Stomach (tissue), 9 donors: ENCODE data around the gene FMN2. TPM values are rescaled to one million over a fixed set of nuclear protein-coding genes. Genes with fewer than 3 reads are reported as not detected.
"Not testable (repeated sequence)": the region's sequence is repeated elsewhere in the genome, so short reads cannot be mapped to it uniquely, and the experiment has no call there.

ENCODE experiments used
- DNase-seq, 2 donors: peaks; one replicate each; pipeline versions ENCODE4 v3.0.0 to v3.0.0-alpha.2; 2013 to 2019
- H3K27ac ChIP-seq, 5 donors: fragments of 200-600 bp in 4 of 5; sonication (generic) in 4 of 5; one replicate each; pipeline ENCODE4 v1.5.1; 2013 to 2019; ENCODE audit warnings: mild to moderate bottlenecking in 1 of 5, moderate library complexity in 1 of 5
- H3K27me3 ChIP-seq, 3 donors: fragments of 200-600 bp; sonication (generic); one replicate each; pipeline ENCODE4 v1.5.1; 2017 to 2019; ENCODE audit warnings: mixed run types in 1 of 3
- H3K36me3 ChIP-seq, 4 donors: fragments of 200-600 bp; sonication (generic); 1 replicate in 3 of 4; 2 replicates in 1 of 4; pipeline ENCODE4 v1.5.1; 2016 to 2019
- H3K4me1 ChIP-seq, 4 donors: fragments of 200-600 bp; sonication (generic); one replicate each; pipeline ENCODE4 v1.5.1; 2016 to 2019
- H3K4me3 ChIP-seq, 4 donors: fragments of 200-600 bp; sonication (generic) in 3 of 4; one replicate each; pipeline ENCODE4 v1.5.1; 2016 to 2019; ENCODE audit warnings: mild to moderate bottlenecking in 1 of 4
- H3K9me3 ChIP-seq, 4 donors: fragments of 200-600 bp; sonication (generic); one replicate each; pipeline ENCODE4 v1.5.1; 2016 to 2019
- CTCF ChIP-seq, 7 experiments: fragments of 450-650 bp in 4 of 7; fragments of 200-600 bp in 3 of 7; sonication (generic) in 3 of 7; IDR thresholded peaks; one replicate each; pipeline ENCODE4 v1.5.1; 2016 to 2019; ENCODE audit warnings: antibody characterized with exemption in 7 of 7, control low read depth in 2 of 7, mild to moderate bottlenecking in 1 of 7
- EP300 ChIP-seq: sonication (generic); formaldehyde crosslinking; IDR thresholded peaks from one replicate; pipeline ENCODE4 v1.6.1; 2017; ENCODE audit warnings: antibody characterized with exemption
- POLR2A ChIP-seq, 4 donors: fragments of 450-650 bp; IDR thresholded peaks; one replicate each; pipeline ENCODE4 v1.6.1; 2016; ENCODE audit warnings: antibody characterized with exemption in 4 of 4, control low read depth in 2 of 4, mild to moderate bottlenecking in 1 of 4, moderate library complexity in 1 of 4
- POLR2AphosphoS5 ChIP-seq, 3 donors: sonication (generic); formaldehyde crosslinking; IDR thresholded peaks; one replicate each; pipeline ENCODE4 v1.6.1; 2016; ENCODE audit warnings: antibody characterized with exemption in 3 of 3
- WGBS, 5 donors: extraction: QIAGEN DNeasy Blood & Tissue Kit in 3 of 5; methylation state at CpG; one replicate each; pipeline versions ENCODE4 v1.1.5 to v1.1.7; 2013 to 2018; 5-methylcytosine and 5-hydroxymethylcytosine counted together
- intact Hi-C: fragments of 100-400 bp; cut with DNase I; formaldehyde crosslinking; loops from one replicate; pipeline ENCODE4 v1.15.1; 2023; ENCODE audit warnings: low total_unique reads
- polyA plus RNA-seq, 3 donors: library from polyadenylated mRNA; stranded (reverse); fragments of 200-250 nt; gene quantifications; one replicate each; pipeline ENCODE4 v1.2.3, GENCODE V29; 2013
- total RNA-seq, 5 donors: library from RNA; depleted of rRNA; stranded (reverse); fragments of >200 nt; gene quantifications; one replicate each; pipeline versions ENCODE4 v1.1.0 to v1.2.3, GENCODE V29; 2014 to 2016
- donor health status: healthy with polysubstance abuse.
- donor health status: Bipolar disorder and iron deficiency.
- donor health status: healthy.

Gene FMN2
- total and polyA plus RNA-seq, 8 donors, result 0.61 to 3.3 (median 0.87) TPM; not detected in 2

DNA sequence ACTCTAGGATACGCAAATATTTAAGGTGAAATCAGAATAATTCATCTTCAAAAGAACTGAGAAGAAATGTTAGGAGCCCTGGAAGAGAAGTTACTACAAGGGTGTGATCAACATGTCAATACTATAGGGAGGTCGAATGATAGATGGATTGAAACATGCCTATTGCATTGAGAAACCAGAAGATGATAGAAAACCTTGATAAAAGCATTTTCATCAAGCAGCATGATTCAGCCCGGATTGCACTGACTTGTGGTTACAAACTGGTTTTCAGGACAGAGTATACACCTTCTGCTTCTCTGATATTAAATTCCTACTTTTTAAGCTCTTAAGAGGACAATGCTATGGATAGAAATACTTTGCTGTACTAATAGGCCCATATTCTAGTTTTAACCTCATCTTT is 164.2 kb downstream of the FMN2 start:
- TF ChIP-seq CTCF (IDR thresholded peaks at IDR 0.05) (no peak), EP300 (no peak), POLR2A (IDR thresholded peaks at IDR 0.05) (no peak), POLR2AphosphoS5 (IDR thresholded peaks at IDR 0.05) (no peak)
- Histone ChIP-seq H3K9me3 (peaks cover 0 to 12% (median 3%) of the 10 kb centered on the region in 4 donors), H3K27me3 (no peaks in the 10 kb centered on the region), H3K4me1 (no peaks in the 10 kb centered on the region), H3K36me3 (no peaks in the 10 kb centered on the region), H3K4me3 (no peak overlapping the region), H3K27ac (no peak overlapping the region)
- 89 to 96% (median 95%) methylated on average over 3 of the region's 3 CpGs for WGBS, 5 donors
- DNase-seq, result no peak
- intact Hi-C loops, result no loop called here

DNA sequence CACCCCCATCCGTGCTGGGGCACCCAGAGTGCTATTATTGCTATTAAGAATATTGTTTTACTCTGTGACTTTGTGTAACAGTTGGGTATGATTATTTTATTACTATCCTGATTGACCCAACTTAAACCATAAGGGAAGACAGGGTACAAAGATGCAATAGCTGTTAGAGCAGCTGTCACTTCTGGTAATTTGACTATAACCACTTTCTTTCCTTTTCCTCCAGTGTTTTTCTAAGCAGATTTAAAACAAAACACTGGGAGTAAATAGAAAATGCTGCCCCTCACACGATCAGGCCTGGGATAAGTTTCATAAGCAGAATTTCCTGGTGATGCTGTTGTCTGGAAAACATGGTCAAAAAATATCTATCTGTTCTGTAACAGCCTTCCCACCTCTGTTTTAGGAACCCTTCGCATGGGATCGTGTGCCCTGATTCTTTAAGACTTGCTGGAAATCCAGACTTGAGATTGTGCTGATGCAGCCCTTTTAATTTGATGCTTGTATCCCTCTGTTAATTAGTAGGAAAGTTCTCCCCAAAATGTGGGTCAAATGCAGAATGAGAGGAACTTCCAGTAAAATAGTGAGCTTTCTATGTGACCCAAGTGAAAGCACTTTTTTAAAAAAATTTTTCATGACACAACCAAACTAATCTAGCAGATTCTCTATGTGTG is 165.3 kb downstream of the FMN2 start:
- Histone ChIP-seq H3K9me3 (peaks cover 0 to 12% (median 3%) of the 10 kb centered on the region in 4 donors), H3K4me3 (no peak overlapping the region), H3K4me1 (no peaks in the 10 kb centered on the region), H3K27ac (no peak overlapping the region), H3K27me3 (no peaks in the 10 kb centered on the region), H3K36me3 (no peaks in the 10 kb centered on the region)
- intact Hi-C loops, result no loop called here
- 77 to 91% (median 84%) methylated on average over 4 of the region's 4 CpGs for WGBS, 5 donors
- no peak for DNase-seq
- TF ChIP-seq CTCF (IDR thresholded peaks at IDR 0.05), result no peak
- no peak for TF ChIP-seq POLR2AphosphoS5 (IDR thresholded peaks at IDR 0.05)
- TF ChIP-seq EP300, result no peak
- no peak for TF ChIP-seq POLR2A (IDR thresholded peaks at IDR 0.05)

DNA sequence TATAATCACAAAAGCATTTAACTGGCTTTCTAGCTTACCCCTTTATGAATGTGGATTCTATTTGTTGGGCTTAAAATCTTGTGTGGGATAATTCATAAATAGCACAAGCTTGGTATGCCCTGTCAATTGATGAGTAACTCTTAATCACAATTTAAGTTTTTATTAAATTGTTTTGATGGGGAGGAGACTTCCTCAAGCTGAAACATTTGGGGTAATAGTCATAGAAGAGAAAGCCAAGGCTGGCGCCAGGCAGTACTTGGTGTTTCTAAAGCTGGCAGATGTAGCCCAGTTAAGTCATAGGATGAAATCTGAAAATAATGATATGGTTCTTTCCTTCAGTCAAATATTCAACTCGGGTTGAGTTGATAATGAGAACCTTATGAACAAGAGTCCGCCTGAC is 167.2 kb downstream of the FMN2 start:
- H3K4me1 ChIP-seq, result no peaks in the 10 kb centered on the region
- H3K9me3 ChIP-seq, result peaks cover 0 to 5% (median 0%) of the 10 kb centered on the region in 4 donors
- WGBS, 5 donors, result 76 to 89% (median 86%) methylated on average over 3 of the region's 3 CpGs
- no peak for TF ChIP-seq POLR2A (IDR thresholded peaks at IDR 0.05)
- no peak for TF ChIP-seq POLR2AphosphoS5 (IDR thresholded peaks at IDR 0.05)
- no peak for TF ChIP-seq EP300
- no peak for TF ChIP-seq CTCF (IDR thresholded peaks at IDR 0.05)
- DNase-seq, result no peak
- H3K27me3 ChIP-seq, result no peaks in the 10 kb centered on the region
- H3K36me3 ChIP-seq, result no peaks in the 10 kb centered on the region
- intact Hi-C loops, result no loop called here
- no peak overlapping the region for H3K27ac ChIP-seq
- no peak overlapping the region for H3K4me3 ChIP-seq

- intact Hi-C loops, H3K4me3 ChIP-seq, DNase-seq, H3K27ac ChIP-seq, H3K36me3 ChIP-seq, H3K4me1 ChIP-seq, H3K27me3 ChIP-seq: not testable (repeated sequence)
- H3K9me3 ChIP-seq, result peaks cover 0 to 12% (median 5%) of the 10 kb centered on the region in 4 donors
- 83 to 86% (median 84%) methylated on average over 2 of the region's 2 CpGs for WGBS, 5 donors
Measured at GRCh38 chr1:240264494-240264893, 172.8 kb downstream of the FMN2 start.

GRCh38 chr1:240271081-240271480 is 179.4 kb downstream of the FMN2 start:
- H3K4me1 ChIP-seq, result no peaks in the 10 kb centered on the region
- no peak for DNase-seq
- intact Hi-C loops, result no loop called here
- peaks cover 0 to 15% (median 5%) of the 10 kb centered on the region in 4 donors for H3K9me3 ChIP-seq
- no peaks in the 10 kb centered on the region for H3K27me3 ChIP-seq
- TF ChIP-seq POLR2AphosphoS5 (IDR thresholded peaks at IDR 0.05) (no peak), EP300 (no peak), CTCF (IDR thresholded peaks at IDR 0.05) (no peak), POLR2A (IDR thresholded peaks at IDR 0.05) (no peak)
- 51 to 74% (median 70%) methylated on average over 2 of the region's 2 CpGs for WGBS, 5 donors
- H3K27ac ChIP-seq, result no peak overlapping the region
- H3K36me3 ChIP-seq, result no peaks in the 10 kb centered on the region
- no peak overlapping the region for H3K4me3 ChIP-seq
